HG03103 (cell line): Measurements from ENCODE around the gene CRMP1.

Source experiments
- ATAC-seq: cut with Tn5 transposase; IDR thresholded peaks from one replicate; pipeline ENCODE4 v1.9.1; 2021; ENCODE audit warnings: low read depth; ENCODE audit not compliant: unreplicated experiment

Gene CRMP1

GRCh38 chr4:5921101-5921980 lies 28.5 kb upstream of the CRMP1 start:
- no peak for ATAC-seq

- ATAC-seq, result no peak
Measured at GRCh38 chr4:5919571-5919970, 26.7 kb upstream of the CRMP1 start.

- ATAC-seq, result no peak
Measured at GRCh38 chr4:5919044-5919443, 26.2 kb upstream of the CRMP1 start.

GRCh38 chr4:5918331-5918985 lies 25.6 kb upstream of the CRMP1 start:
- no peak for ATAC-seq

- ATAC-seq, result no peak
Measured at GRCh38 chr4:5917672-5918071, 24.8 kb upstream of the CRMP1 start.

- ATAC-seq, result no peak
Measured at GRCh38 chr4:5916229-5916628, 23.3 kb upstream of the CRMP1 start.

GRCh38 chr4:5913454-5913853 lies 20.6 kb upstream of the CRMP1 start:
- no peak for ATAC-seq

GRCh38 chr4:5912614-5913019 lies 19.7 kb upstream of the CRMP1 start:
- no peak for ATAC-seq

GRCh38 chr4:5908876-5909427 lies 16.1 kb upstream of the CRMP1 start:
- no peak for ATAC-seq

GRCh38 chr4:5906191-5906590 lies 13.3 kb upstream of the CRMP1 start:
- no peak for ATAC-seq

- ATAC-seq, result no peak
Measured at GRCh38 chr4:5905714-5906113, 12.8 kb upstream of the CRMP1 start.

GRCh38 chr4:5900844-5901243 lies 8.0 kb upstream of the CRMP1 start:
- ATAC-seq, result no peak

- no peak for ATAC-seq
Measured at GRCh38 chr4:5899881-5900280, 7.0 kb upstream of the CRMP1 start.

- no peak for ATAC-seq
Measured at GRCh38 chr4:5899396-5899795, 6.5 kb upstream of the CRMP1 start.

GRCh38 chr4:5897674-5898073 lies 4.8 kb upstream of the CRMP1 start:
- ATAC-seq, result no peak

- no peak for ATAC-seq
Measured at GRCh38 chr4:5895287-5895686, 2.4 kb upstream of the CRMP1 start.

GRCh38 chr4:5894266-5894665 lies 1.4 kb upstream of the CRMP1 start:
- ATAC-seq, result no peak

- no peak for ATAC-seq
Measured at GRCh38 chr4:5893591-5893990, 705 bp upstream of the CRMP1 start.

GRCh38 chr4:5892323-5893003 lies 423 bp downstream of the CRMP1 start:
- ATAC-seq, result no peak

- ATAC-seq, result no peak
Measured at GRCh38 chr4:5891563-5892322, 1.1 kb downstream of the CRMP1 start.
